ENCODE data around the gene PLEKHH1. TPM values are rescaled to one million over a fixed set of nuclear protein-coding genes. Genes with fewer than 3 reads are reported as not detected.

PLEKHH1 gene
- total RNA-seq, 1 experiment from 2014 or later = 6.7 TPM

DNA sequence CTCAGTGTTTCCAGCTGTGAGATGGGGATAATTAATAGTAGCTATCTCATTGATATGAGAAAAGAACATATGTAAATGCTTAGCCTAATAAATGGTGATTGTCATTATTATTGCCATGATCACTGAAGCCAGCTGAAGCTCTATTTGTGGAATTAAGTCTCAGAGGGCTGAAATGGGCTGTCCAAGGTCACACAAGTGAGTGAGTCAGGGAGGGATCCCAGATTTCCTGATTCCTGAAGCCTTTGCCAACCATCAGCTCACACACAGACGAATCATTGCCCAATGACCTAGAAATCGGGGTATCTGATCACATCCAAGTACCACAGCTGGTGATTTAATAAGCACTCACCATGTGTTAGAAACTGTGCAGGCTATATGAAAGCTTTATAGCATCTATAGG, 23.0 kb upstream of the PLEKHH1 start:
- in situ Hi-C loops (cut with HindIII; ENCODE audit: low pct_unique_long_range_greater_than_20kb, low sequenced_read_pairs) (no loop called here), intact Hi-C loops (cut with micrococcal nuclease; ENCODE audit: unreplicated experiment) (loop anchor here (10.0 kb wide), 1 partner anchor 85 kb away; no protein-coding TSS in a partner anchor)
- DNase-seq (ENCODE audit: low read depth, low spot score) = no peak
- ATAC-seq = no peak
- H3K27me3 ChIP-seq (ENCODE audit: control insufficient read depth, insufficient read depth, low read length) = no peaks in the 10 kb centered on the region; the same call in 1 of the 2 replicates
- no TSS peak for BruUV-seq (replicated peaks)
- no peak overlapping the region for H3K27ac ChIP-seq (ENCODE audit: low read length)
- ChIA-PET POLR2A (no interaction called here), CTCF (interaction anchor here (0.6 to 0.7 kb wide), 2 partner anchors 41 to 61 kb away, joined by 5 to 6 read pairs; no protein-coding TSS in a partner anchor)
- H3K4me3 ChIP-seq (ENCODE audit: low read depth in 2 of 2, low read length in 2 of 2) = no peak overlapping the region
- peaks cover 14% of the 10 kb centered on the region; the same call in 1 of the 2 replicates for H3K4me1 ChIP-seq (ENCODE audit: control insufficient read depth, insufficient read depth, low read length)
- H3K9me3 ChIP-seq (ENCODE audit: control insufficient read depth, insufficient read depth, low read depth, low read length) = no peaks in the 10 kb centered on the region
- no peaks in the 10 kb centered on the region for H3K36me3 ChIP-seq (ENCODE audit: control insufficient read depth, insufficient read depth, low read length)
- TF ChIP-seq SIN3A (IDR thresholded peaks at IDR 0.05; ENCODE audit: borderline replicate concordance, insufficient read depth, low read depth, low read length) = no peak
- TF ChIP-seq, protein P1, sequence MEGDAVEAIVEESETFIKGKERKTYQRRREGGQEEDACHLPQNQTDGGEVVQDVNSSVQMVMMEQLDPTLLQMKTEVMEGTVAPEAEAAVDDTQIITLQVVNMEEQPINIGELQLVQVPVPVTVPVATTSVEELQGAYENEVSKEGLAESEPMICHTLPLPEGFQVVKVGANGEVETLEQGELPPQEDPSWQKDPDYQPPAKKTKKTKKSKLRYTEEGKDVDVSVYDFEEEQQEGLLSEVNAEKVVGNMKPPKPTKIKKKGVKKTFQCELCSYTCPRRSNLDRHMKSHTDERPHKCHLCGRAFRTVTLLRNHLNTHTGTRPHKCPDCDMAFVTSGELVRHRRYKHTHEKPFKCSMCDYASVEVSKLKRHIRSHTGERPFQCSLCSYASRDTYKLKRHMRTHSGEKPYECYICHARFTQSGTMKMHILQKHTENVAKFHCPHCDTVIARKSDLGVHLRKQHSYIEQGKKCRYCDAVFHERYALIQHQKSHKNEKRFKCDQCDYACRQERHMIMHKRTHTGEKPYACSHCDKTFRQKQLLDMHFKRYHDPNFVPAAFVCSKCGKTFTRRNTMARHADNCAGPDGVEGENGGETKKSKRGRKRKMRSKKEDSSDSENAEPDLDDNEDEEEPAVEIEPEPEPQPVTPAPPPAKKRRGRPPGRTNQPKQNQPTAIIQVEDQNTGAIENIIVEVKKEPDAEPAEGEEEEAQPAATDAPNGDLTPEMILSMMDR (IDR thresholded peaks at IDR 0.05) = no peak
- TF ChIP-seq, protein P2, sequence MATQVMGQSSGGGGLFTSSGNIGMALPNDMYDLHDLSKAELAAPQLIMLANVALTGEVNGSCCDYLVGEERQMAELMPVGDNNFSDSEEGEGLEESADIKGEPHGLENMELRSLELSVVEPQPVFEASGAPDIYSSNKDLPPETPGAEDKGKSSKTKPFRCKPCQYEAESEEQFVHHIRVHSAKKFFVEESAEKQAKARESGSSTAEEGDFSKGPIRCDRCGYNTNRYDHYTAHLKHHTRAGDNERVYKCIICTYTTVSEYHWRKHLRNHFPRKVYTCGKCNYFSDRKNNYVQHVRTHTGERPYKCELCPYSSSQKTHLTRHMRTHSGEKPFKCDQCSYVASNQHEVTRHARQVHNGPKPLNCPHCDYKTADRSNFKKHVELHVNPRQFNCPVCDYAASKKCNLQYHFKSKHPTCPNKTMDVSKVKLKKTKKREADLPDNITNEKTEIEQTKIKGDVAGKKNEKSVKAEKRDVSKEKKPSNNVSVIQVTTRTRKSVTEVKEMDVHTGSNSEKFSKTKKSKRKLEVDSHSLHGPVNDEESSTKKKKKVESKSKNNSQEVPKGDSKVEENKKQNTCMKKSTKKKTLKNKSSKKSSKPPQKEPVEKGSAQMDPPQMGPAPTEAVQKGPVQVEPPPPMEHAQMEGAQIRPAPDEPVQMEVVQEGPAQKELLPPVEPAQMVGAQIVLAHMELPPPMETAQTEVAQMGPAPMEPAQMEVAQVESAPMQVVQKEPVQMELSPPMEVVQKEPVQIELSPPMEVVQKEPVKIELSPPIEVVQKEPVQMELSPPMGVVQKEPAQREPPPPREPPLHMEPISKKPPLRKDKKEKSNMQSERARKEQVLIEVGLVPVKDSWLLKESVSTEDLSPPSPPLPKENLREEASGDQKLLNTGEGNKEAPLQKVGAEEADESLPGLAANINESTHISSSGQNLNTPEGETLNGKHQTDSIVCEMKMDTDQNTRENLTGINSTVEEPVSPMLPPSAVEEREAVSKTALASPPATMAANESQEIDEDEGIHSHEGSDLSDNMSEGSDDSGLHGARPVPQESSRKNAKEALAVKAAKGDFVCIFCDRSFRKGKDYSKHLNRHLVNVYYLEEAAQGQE (IDR thresholded peaks at IDR 0.05; ENCODE audit: insufficient read depth in 1 of 2, low read depth in 2 of 2, low read length in 1 of 2) = no peak
- no peak for TF ChIP-seq TCF7L2 (IDR thresholded peaks at IDR 0.05; ENCODE audit: low read depth, low read length)
- TF ChIP-seq POLR2AphosphoS5 (IDR thresholded peaks at IDR 0.05; ENCODE audit: low read depth, low read length) = no peak

DNA sequence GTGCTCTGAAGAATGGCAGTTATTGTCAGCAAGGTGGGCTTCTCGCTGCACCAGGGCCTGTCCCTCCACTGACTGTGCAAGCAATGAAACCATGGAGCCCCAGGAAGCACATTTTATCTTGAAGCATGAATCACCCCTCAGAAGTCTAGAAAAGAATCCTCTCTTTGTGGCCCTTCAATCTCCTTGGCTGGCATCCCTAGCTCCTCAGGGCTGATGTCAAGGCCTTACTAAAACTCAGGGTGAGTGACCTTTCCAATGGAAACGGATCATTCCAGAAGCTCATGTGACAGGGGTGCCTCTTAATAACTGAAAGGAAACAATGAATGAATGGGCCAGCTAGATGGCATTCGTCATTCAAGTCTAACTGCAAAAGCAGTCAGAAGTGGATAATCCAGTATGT, 22.3 kb upstream of the PLEKHH1 start:
- DNase-seq (ENCODE audit: low read depth, low spot score) = no peak
- no TSS peak for BruUV-seq (replicated peaks)
- intact Hi-C loops (cut with micrococcal nuclease; ENCODE audit: unreplicated experiment) (loop anchor here (10.0 kb wide), 1 partner anchor 86 kb away; no protein-coding TSS in a partner anchor), in situ Hi-C loops (cut with HindIII; ENCODE audit: low pct_unique_long_range_greater_than_20kb, low sequenced_read_pairs) (no loop called here)
- Histone ChIP-seq H3K27ac (ENCODE audit: low read length) (no peak overlapping the region), H3K9me3 (ENCODE audit: control insufficient read depth, insufficient read depth, low read depth, low read length) (no peaks in the 10 kb centered on the region), H3K4me1 (ENCODE audit: control insufficient read depth, insufficient read depth, low read length) (peaks cover 14% of the 10 kb centered on the region; the same call in 1 of the 2 replicates), H3K36me3 (ENCODE audit: control insufficient read depth, insufficient read depth, low read length) (no peaks in the 10 kb centered on the region), H3K4me3 (ENCODE audit: low read depth in 2 of 2, low read length in 2 of 2) (no peak overlapping the region), H3K27me3 (ENCODE audit: control insufficient read depth, insufficient read depth, low read length) (no peaks in the 10 kb centered on the region; the same call in 1 of the 2 replicates)
- POLR2A ChIA-PET = no interaction called here
- TF ChIP-seq TCF7L2 (IDR thresholded peaks at IDR 0.05; ENCODE audit: low read depth, low read length) = no peak
- TF ChIP-seq, protein P1 (IDR thresholded peaks at IDR 0.05) = no peak
- TF ChIP-seq, protein P2 (IDR thresholded peaks at IDR 0.05; ENCODE audit: insufficient read depth in 1 of 2, low read depth in 2 of 2, low read length in 1 of 2) = no peak
- TF ChIP-seq POLR2AphosphoS5 (IDR thresholded peaks at IDR 0.05; ENCODE audit: low read depth, low read length) = no peak
- no peak for TF ChIP-seq SIN3A (IDR thresholded peaks at IDR 0.05; ENCODE audit: borderline replicate concordance, insufficient read depth, low read depth, low read length)
- CTCF ChIA-PET = no interaction called here
- no peak for ATAC-seq

All from Panc1 (cell line).